ENCODE data around the gene TNFRSF12A. TPM values are rescaled to one million over a fixed set of nuclear protein-coding genes. Genes with fewer than 3 reads are reported as not detected.

Gene TNFRSF12A
- total and polyA plus RNA-seq, 2 of the 13 experiments (the other 11 are each of a cell fraction or from before 2014, with no cell fraction given) = 61.9 to 66.0 TPM

- TF ChIP-seq, protein P1, sequence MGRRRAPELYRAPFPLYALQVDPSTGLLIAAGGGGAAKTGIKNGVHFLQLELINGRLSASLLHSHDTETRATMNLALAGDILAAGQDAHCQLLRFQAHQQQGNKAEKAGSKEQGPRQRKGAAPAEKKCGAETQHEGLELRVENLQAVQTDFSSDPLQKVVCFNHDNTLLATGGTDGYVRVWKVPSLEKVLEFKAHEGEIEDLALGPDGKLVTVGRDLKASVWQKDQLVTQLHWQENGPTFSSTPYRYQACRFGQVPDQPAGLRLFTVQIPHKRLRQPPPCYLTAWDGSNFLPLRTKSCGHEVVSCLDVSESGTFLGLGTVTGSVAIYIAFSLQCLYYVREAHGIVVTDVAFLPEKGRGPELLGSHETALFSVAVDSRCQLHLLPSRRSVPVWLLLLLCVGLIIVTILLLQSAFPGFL (CRISPR knock-in tag; IDR thresholded peaks at IDR 0.05) = no peak
- 0 out of 2 replicates have a peak, but pooled peaks have one; percentile 75 for TF ChIP-seq ETS1 (CRISPR knock-in tag; IDR thresholded peaks at IDR 0.05)
- peak; percentile 87 for TF ChIP-seq SALL1 (CRISPR knock-in tag; IDR thresholded peaks at IDR 0.05)
- TF ChIP-seq, protein P2, sequence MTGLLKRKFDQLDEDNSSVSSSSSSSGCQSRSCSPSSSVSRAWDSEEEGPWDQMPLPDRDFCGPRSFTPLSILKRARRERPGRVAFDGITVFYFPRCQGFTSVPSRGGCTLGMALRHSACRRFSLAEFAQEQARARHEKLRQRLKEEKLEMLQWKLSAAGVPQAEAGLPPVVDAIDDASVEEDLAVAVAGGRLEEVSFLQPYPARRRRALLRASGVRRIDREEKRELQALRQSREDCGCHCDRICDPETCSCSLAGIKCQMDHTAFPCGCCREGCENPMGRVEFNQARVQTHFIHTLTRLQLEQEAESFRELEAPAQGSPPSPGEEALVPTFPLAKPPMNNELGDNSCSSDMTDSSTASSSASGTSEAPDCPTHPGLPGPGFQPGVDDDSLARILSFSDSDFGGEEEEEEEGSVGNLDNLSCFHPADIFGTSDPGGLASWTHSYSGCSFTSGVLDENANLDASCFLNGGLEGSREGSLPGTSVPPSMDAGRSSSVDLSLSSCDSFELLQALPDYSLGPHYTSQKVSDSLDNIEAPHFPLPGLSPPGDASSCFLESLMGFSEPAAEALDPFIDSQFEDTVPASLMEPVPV (CRISPR knock-in tag; IDR thresholded peaks at IDR 0.05) = peak; percentile 86; the same call in 1 of the 2 replicates
- TF ChIP-seq BRD4 (CRISPR knock-in tag; IDR thresholded peaks at IDR 0.05) = peak; percentile 88
- TF ChIP-seq RARA (CRISPR knock-in tag; IDR thresholded peaks at IDR 0.05) = no peak
- no peak for TF ChIP-seq FOXA1 (IDR thresholded peaks at IDR 0.05)
- TF ChIP-seq FOXA1 (CRISPR knock-in tag; IDR thresholded peaks at IDR 0.05) = no peak
- TF ChIP-seq ZNF883 (CRISPR knock-in tag; IDR thresholded peaks at IDR 0.05; ENCODE audit: not compliant biosample characterization) = no peak
- TF ChIP-seq AHR (CRISPR knock-in tag; IDR thresholded peaks at IDR 0.05) = no peak
- TF ChIP-seq MED13 (CRISPR knock-in tag; IDR thresholded peaks at IDR 0.05) = no peak
- TF ChIP-seq, protein P3, sequence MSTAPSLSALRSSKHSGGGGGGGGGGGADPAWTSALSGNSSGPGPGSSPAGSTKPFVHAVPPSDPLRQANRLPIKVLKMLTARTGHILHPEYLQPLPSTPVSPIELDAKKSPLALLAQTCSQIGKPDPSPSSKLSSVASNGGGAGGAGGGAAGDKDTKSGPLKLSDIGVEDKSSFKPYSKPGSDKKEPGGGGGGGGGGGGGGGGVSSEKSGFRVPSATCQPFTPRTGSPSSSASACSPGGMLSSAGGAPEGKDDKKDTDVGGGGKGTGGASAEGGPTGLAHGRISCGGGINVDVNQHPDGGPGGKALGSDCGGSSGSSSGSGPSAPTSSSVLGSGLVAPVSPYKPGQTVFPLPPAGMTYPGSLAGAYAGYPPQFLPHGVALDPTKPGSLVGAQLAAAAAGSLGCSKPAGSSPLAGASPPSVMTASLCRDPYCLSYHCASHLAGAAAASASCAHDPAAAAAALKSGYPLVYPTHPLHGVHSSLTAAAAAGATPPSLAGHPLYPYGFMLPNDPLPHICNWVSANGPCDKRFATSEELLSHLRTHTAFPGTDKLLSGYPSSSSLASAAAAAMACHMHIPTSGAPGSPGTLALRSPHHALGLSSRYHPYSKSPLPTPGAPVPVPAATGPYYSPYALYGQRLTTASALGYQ (CRISPR knock-in tag; IDR thresholded peaks at IDR 0.05) = no peak
- no peak for TF ChIP-seq ZNF614 (CRISPR knock-in tag; IDR thresholded peaks at IDR 0.05; ENCODE audit: borderline replicate concordance)
- TF ChIP-seq MTA3 (CRISPR knock-in tag; IDR thresholded peaks at IDR 0.05) = no peak
- TF ChIP-seq FOXK1 (CRISPR knock-in tag; IDR thresholded peaks at IDR 0.05; ENCODE audit: borderline replicate concordance, low read depth) = no peak
- TF ChIP-seq NR1H2 (CRISPR knock-in tag; IDR thresholded peaks at IDR 0.05; ENCODE audit: borderline replicate concordance, low read depth) = no peak
- no peak for TF ChIP-seq GPBP1L1 (CRISPR knock-in tag; IDR thresholded peaks at IDR 0.05)
- TF ChIP-seq ATF3 (CRISPR knock-in tag; IDR thresholded peaks at IDR 0.05) = peak; percentile 7; the same call in 1 of the 2 replicates
- no peak for TF ChIP-seq ZNF607 (CRISPR knock-in tag; IDR thresholded peaks at IDR 0.05; ENCODE audit: borderline replicate concordance)
- no peak for TF ChIP-seq SMYD3 (CRISPR knock-in tag; IDR thresholded peaks at IDR 0.05)
- TF ChIP-seq HDAC6 (IDR thresholded peaks at IDR 0.05; ENCODE audit: low read depth, low read length) = no peak
- no peak for TF ChIP-seq NFIB (CRISPR knock-in tag; IDR thresholded peaks at IDR 0.05; ENCODE audit: borderline replicate concordance)
These were observed 39.7 kb upstream of the TNFRSF12A start, which contains the start of gene PKMYT1 (continued) for GRCh38 chr16:2980227-2981176.

Measured in HepG2 (cell line).